ENCODE measurements around the gene RIBC1.
"Not testable (repeated sequence)": the region's sequence is repeated elsewhere in the genome, so short reads cannot be mapped to it uniquely, and the experiment has no call there.

RIBC1 gene

DNA sequence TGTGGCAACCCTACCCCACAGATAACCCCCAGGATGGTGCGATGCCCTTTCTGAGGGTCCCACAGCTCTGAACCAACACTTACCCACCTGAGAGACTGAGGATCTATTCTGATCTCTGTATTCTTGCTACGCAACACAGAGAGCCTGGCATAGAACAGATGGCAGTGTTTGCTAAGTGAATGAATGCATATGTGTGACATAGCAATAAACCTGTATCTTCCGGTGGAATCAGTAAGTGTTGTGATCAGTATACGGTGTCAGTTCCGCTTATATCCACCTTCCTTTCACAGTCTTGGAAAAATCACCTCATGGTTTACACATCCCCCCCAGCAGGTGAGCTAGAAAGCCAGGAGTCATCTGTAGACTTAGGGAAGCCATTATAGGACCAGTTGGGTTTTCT, 17.4 kb downstream of the RIBC1 start:
- no peak for DNase-seq (ENCODE audit: low read depth in 1 of 2, low spot score in 1 of 2)
- TF ChIP-seq JUND (IDR thresholded peaks at IDR 0.05; ENCODE audit: low read depth), result no peak
- in situ Hi-C loops (cut with HindIII; ENCODE audit: low pct_unique_long_range_greater_than_20kb, low sequenced_read_pairs), result no loop called here

DNA sequence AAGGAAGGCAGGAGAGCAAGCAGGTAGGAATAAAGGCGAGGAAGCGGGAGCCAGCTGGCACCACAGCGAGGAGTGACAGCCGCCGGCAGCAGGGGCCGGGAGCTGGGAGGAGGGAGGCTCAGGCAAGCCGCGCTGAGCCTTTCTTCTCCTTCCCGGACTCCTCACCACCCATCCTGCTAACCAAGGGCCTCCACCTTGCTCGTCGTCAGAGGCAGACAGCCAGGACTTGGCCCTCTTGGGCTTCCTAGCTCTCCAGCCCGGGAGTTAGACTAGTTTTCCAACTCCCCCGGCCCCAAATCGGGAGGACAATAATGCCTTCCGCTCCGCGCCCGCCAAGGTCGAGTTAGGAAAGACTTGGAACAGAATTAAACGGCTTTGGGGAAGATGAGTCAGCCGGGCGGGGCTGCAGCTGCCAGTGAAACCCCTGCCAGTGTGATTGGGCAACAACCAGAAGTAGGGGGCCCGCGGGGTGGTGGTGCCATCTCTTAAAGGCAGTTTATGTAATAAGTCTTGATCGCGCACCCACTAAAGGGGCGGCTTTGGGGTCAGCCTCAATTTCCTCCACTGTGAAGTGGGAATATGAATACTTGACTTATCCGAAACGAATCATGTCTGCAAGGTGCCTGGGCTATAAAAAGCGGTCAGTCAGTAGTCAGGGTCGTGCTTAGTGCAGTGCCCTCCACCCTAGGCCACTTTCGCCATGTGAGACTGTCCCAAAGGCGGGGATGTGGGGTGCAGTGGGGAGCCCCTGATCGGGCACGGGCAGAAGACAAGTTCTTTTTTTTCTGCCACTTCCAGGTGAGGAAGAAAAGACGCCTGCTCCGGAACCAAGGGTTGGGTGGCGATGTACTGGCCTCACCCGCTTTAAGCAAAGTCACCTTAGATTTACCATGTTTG, 18.2 kb downstream of the RIBC1 start:
- peak in 1 of 2 experiments; percentile 16 for DNase-seq (ENCODE audit: low read depth in 1 of 2, low spot score in 1 of 2)
- in situ Hi-C loops (cut with HindIII; ENCODE audit: low pct_unique_long_range_greater_than_20kb, low sequenced_read_pairs), result no loop called here
- TF ChIP-seq JUND (IDR thresholded peaks at IDR 0.05; ENCODE audit: low read depth), result no peak

DNA sequence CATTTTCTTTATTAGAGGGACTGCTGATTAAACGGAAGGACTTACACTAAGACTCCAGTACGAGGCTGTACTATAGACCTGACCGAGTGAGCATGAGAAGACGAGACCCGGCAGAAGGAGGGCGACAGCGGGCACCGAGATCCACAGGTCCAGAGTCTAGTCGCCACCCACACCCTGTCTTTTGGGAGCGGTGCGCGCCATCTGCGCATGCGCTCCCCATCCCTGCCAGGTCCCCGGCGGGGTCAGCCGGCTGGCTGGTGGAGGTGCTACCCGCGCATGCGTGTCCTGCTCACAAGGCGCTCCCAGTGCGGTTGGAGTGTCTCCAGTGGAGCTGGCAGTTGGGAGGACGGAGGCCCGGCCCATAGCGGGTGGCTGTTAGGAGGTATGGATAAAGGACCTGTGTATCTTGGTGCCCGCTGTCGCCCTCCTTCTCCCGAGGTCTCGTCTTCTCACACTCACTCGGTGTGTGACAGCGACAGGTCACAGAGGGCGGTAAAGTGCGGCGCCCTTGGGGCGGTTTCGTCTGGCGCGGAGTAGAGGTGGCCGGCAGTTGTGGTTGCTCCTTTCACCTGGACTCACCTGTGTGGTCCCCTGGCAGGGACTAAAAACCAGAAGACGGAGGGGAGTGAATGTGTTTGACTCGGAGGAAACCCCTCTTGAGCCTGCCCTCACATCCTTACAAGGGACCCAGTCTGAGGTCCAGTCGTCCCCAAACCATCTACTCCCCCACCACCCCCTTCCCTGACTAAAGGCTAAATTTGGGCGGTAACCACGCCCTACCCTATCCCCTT, 19.1 kb downstream of the RIBC1 start:
- DNase-seq (ENCODE audit: low read depth in 1 of 2, low spot score in 1 of 2), result peak; percentile 73 to 91
- in situ Hi-C loops (cut with HindIII; ENCODE audit: low pct_unique_long_range_greater_than_20kb, low sequenced_read_pairs), result no loop called here
- no peak for TF ChIP-seq JUND (IDR thresholded peaks at IDR 0.05; ENCODE audit: low read depth)

DNA sequence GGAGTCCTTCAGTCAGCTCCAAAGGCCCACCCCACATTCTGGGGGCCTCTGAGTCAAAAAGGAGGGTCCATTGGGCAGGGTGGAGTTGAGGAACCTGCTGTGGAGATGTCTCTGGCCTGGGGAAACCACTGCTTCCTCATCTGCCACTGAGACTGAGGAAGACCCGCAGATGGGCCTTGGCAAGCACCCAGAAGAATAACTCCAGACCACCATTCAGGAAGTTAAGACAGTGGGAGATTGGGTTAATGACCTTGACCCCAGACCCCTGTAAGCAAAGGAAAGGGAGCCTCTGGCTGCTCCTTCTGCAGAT, 19.6 kb downstream of the RIBC1 start:
- no peak for DNase-seq (ENCODE audit: low read depth in 1 of 2, low spot score in 1 of 2)

DNA sequence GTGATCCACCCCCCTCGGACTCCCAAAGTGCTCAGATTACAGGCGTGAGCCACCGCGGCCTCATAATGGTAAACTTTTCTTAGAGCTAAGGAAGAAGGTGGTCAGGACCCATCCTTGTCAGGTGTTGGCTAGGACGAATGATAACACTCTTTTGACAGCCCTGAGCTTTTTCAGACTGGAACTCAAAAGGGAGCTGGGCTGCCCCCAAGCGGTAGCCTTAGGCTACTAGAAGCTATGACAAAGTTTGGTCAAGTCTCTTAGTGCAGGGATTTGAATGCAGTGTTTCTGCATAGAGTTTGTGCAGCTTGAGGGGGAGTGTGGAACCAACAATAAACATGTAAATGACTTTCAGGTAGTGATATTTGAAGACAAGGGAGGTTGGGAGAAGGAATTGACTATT, 23.3 kb downstream of the RIBC1 start:
- in situ Hi-C loops (cut with HindIII; ENCODE audit: low pct_unique_long_range_greater_than_20kb, low sequenced_read_pairs), result no loop called here
- peak in 1 of 2 experiments; percentile 64 for DNase-seq (ENCODE audit: low read depth in 1 of 2, low spot score in 1 of 2)
- no peak for TF ChIP-seq JUND (IDR thresholded peaks at IDR 0.05; ENCODE audit: low read depth)

More for the DNA sequence above, 19.6 kb downstream of the RIBC1 start:
- in situ Hi-C loops (cut with HindIII; ENCODE audit: low pct_unique_long_range_greater_than_20kb, low sequenced_read_pairs), result no loop called here
- no peak for TF ChIP-seq JUND (IDR thresholded peaks at IDR 0.05; ENCODE audit: low read depth)

DNA sequence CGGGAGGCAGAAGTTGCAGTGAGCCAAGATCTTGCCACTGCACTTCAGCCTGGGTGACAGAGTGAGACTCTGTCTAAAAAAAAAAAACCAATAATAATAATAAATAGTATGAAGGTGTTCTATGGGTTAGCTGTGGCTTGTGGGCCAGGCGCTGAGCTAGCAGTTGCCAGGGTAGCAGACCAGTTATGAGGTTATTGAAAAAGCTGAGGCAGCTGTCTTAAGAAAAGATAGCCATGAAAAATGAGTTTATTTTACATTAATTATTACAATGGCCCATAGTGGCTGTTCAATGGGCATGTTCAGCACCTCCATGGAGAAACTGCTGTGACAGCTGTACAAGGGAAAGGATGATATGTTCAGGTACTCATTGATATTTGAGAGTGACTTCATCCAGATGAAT, 24.8 kb downstream of the RIBC1 start:
- TF ChIP-seq JUND (IDR thresholded peaks at IDR 0.05; ENCODE audit: low read depth), result no peak
- in situ Hi-C loops (cut with HindIII; ENCODE audit: low pct_unique_long_range_greater_than_20kb, low sequenced_read_pairs), result no loop called here
- no peak for DNase-seq (ENCODE audit: low read depth in 1 of 2, low spot score in 1 of 2)

DNA sequence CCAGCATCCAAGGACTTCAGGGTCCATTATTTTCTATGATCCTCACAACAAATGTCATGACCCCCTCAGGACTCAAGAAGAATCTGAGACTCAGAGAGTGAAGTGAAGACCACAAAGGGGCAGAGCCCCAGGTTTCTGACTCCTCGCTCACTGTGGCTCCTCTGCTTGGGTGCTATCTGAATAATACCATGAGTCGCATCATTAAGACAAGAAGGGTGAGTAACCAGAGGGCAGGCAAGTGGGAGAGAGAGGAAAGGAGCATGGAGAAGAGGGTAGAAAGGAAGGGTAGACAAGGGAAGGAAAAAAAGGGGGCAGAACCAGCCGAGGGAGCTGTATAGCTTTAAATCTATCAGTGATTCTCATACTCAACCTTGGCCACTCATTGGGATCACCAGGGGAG, 27.0 kb downstream of the RIBC1 start:
- in situ Hi-C loops (cut with HindIII; ENCODE audit: low pct_unique_long_range_greater_than_20kb, low sequenced_read_pairs), result no loop called here
- TF ChIP-seq JUND (IDR thresholded peaks at IDR 0.05; ENCODE audit: low read depth), result no peak

DNA sequence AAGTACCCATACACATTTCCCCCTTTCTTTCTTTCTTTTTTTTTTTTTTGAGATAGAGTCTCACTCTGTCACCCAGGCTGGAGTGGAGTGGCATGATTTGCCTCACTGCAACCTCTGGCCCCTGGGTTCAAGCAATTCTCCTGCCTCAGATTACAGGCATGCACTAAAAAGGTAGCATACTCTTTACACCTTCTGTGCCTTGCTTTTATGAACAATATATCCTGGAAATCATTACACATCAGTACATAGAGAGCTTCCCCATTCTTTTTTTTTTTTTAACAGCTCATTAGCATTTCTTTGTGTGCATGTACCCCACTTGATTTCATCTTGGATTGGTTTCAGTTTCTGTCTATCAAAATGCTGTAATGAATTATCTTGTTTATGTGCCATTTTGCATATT, 30.1 kb downstream of the RIBC1 start:
- in situ Hi-C loops (cut with HindIII; ENCODE audit: low pct_unique_long_range_greater_than_20kb, low sequenced_read_pairs), result no loop called here
- DNase-seq (ENCODE audit: low read depth in 1 of 2, low spot score in 1 of 2), result no peak
- TF ChIP-seq JUND (IDR thresholded peaks at IDR 0.05; ENCODE audit: low read depth), result no peak

More for the DNA sequence above, 27.0 kb downstream of the RIBC1 start:
- DNase-seq (ENCODE audit: low read depth in 1 of 2, low spot score in 1 of 2), result no peak

DNA sequence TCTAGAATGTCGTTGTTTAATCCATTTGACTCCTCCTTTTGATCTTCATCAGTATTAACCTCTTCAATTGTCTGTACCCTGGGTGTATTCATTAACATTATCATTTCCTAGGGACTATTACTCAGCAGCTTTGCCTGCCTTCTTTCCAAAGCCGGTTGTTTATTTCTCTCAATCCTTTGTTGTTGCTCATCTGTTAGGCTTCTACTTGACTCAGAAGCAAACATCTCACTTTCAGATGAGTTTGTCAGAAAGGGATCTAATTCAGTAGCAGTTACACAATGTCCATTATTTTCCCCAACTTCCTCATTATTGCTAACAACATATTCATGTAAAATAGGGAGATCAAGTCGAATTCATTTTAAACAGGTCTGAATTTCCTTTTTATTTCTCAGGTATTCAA, 33.6 kb downstream of the RIBC1 start:
- no peak for DNase-seq (ENCODE audit: low read depth in 1 of 2, low spot score in 1 of 2)
- in situ Hi-C loops (cut with HindIII; ENCODE audit: low pct_unique_long_range_greater_than_20kb, low sequenced_read_pairs), result no loop called here
- no peak for TF ChIP-seq JUND (IDR thresholded peaks at IDR 0.05; ENCODE audit: low read depth)

DNA sequence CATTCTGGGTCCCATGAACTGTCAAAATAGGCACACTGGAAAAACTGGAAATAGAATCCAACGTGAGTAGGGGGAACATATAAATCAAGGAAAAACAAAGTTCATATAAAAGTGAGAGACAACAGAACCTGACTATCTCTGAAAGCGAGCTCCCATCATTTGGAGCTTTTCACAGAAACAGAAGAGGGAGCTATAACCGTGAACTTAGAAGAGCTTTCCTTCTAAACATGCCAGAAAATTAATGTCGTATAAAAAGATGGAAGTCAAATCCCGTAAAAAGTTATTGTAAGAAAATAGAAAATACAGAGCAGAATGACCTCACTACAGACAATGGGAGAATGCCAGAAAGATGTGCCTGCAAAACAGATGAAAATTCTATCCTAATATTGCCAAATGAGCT, 35.4 kb downstream of the RIBC1 start:
- no peak for DNase-seq (ENCODE audit: low read depth in 1 of 2, low spot score in 1 of 2)
- in situ Hi-C loops (cut with HindIII; ENCODE audit: low pct_unique_long_range_greater_than_20kb, low sequenced_read_pairs), result no loop called here
- TF ChIP-seq JUND (IDR thresholded peaks at IDR 0.05; ENCODE audit: low read depth), result no peak

DNA sequence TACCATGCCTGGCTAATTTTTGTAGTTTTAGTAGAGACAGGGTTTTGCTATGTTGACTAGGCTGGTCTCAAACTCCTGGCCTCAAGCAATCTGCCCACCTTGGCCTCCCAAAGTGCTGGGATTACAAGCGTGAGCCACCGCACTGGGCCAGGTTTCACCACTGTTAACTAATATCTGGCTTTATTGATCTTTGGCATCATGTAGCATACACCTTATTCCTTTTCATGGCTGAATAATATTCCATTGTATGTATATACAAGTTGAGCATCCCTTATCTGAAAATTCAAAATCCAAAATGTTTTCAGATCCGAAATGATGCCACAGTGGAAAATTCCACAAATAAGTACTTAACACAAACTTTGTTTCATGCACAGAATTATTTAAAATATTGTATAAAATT, 46.0 kb downstream of the RIBC1 start:
- in situ Hi-C loops (cut with HindIII; ENCODE audit: low pct_unique_long_range_greater_than_20kb, low sequenced_read_pairs); DNase-seq (ENCODE audit: low read depth in 1 of 2, low spot score in 1 of 2): not testable (repeated sequence)

DNA sequence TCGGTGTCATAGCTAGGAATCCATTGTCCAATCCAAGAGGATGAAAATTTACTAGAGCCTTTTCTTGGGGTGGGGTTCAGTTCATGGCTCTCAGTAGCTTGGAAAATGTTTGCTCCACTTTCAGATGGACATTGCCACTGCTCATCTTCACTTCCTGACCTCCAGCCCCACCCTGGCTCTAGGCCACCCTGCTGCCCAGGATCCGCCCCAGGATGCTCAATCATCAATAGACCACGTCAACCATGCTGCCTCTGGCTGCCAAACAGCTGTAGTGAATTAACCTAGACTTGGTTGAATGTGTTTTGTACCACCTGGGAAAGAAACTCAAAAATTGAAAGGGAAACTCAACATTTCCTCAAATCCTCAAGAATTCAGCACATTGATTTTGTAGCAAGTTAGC, 48.7 kb downstream of the RIBC1 start:
- DNase-seq (ENCODE audit: low read depth in 1 of 2, low spot score in 1 of 2), result no peak
- in situ Hi-C loops (cut with HindIII; ENCODE audit: low pct_unique_long_range_greater_than_20kb, low sequenced_read_pairs), result no loop called here

DNA sequence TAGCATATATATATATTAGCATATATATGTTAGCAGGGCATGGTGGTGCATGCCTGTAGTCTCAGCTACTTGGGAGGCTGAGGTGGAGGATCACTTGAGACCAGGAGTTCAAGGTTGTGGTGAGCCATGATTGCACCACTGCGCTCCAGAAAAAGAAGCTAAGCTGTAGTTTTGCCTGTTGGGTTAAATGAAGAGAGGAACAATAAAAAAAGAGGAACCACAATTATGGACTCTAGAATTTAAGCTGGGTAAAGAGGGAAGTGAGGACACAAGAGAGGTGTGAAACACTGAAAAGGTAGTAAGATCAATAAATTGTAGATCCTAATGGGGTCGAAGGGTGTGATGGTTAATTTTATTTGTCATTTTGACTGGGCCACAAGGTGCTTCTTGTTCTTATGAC, 52.0 kb downstream of the RIBC1 start:
- TF ChIP-seq JUND (IDR thresholded peaks at IDR 0.05; ENCODE audit: low read depth), result no peak
- DNase-seq (ENCODE audit: low read depth in 1 of 2, low spot score in 1 of 2), result no peak
- in situ Hi-C loops (cut with HindIII; ENCODE audit: low pct_unique_long_range_greater_than_20kb, low sequenced_read_pairs), result no loop called here

More for the DNA sequence above, 48.7 kb downstream of the RIBC1 start:
- no peak for TF ChIP-seq JUND (IDR thresholded peaks at IDR 0.05; ENCODE audit: low read depth)
